GM13976 (cell line): Measurements from ENCODE around the gene SPACA7.

Experiments used
- DNase-seq: peaks from one replicate; pipeline ENCODE4 v3.0.0; 2012; ENCODE audit warnings: low spot score
- in situ Hi-C: fragments of 300-500 bp; cut with MboI; formaldehyde crosslinking; loops from one replicate; pipeline ENCODE4 v1.12.0; 2022; ENCODE audit warnings: low sequenced_read_pairs, mixed read lengths, inconsistent platforms; ENCODE audit not compliant: unreplicated experiment
- TF ChIP-seq, protein P1 (sequence below): IDR thresholded peaks from 2 replicates; pipeline ENCODE4 v1.5.1; 2012; ENCODE audit warnings: borderline replicate concordance, mild to moderate bottlenecking; ENCODE audit not compliant: insufficient read depth; ENCODE audit errors: extremely low read depth, missing control alignments, control extremely low read depth

Gene SPACA7

DNA sequence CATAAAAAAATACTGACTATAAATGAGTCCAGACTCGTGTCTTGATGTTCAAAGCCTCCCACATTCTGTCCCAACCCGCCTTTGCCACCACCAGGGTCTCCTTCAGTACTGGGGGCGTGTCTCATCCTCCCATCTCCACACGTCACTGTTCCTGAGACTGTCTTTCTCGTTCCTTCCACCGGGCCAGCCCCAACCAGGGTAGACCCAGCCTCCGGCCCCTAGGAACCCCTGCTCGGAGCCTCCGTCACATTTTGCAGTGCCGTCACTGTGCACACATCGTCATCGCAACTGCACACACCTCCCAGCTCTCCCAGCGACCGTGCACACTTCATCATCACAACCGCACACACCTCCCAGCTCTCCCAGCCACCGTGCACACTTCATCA lies 73.4 kb downstream of the SPACA7 start:
- no peak for DNase-seq
- in situ Hi-C loops: loop anchor here (25.0 kb wide), 1 partner anchor 987 kb away; no protein-coding TSS in a partner anchor
- TF ChIP-seq, protein P1, sequence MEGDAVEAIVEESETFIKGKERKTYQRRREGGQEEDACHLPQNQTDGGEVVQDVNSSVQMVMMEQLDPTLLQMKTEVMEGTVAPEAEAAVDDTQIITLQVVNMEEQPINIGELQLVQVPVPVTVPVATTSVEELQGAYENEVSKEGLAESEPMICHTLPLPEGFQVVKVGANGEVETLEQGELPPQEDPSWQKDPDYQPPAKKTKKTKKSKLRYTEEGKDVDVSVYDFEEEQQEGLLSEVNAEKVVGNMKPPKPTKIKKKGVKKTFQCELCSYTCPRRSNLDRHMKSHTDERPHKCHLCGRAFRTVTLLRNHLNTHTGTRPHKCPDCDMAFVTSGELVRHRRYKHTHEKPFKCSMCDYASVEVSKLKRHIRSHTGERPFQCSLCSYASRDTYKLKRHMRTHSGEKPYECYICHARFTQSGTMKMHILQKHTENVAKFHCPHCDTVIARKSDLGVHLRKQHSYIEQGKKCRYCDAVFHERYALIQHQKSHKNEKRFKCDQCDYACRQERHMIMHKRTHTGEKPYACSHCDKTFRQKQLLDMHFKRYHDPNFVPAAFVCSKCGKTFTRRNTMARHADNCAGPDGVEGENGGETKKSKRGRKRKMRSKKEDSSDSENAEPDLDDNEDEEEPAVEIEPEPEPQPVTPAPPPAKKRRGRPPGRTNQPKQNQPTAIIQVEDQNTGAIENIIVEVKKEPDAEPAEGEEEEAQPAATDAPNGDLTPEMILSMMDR: no peak

DNA sequence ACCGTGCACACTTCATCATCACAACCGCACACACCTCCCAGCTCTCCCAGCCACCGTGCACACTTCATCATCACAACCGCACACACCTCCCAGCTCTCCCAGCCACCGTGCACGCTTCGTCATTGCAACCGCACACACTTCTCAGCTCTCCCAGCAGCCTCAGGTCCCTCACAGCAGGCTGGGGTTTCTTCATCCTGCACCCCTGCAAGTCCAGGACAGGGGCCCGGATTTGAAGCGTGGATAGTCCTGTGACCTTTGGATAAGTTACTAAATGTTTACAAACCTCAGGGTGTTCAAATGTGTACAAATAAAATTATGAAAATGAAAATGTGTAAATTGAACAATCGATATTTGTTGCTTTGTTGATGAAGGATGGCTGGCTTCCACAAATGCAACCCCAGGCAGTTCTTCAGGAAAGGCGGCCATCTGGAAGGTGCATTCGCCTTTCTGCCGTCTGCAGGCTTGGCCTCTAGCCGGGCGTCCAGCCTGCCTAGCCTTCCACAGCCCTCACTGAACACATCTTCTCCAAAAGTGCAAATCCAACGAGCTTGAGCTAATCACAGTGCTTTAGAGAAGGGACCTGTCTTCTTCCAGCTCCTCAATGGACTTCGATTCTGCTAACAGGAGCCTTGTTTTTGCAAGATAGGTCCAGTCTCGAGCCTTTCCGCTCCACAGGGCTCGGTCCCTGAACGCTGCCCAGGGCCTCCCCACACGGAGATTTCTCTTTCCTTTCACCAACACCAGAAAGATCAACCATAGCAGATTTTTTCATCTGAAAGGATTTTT lies 74.2 kb downstream of the SPACA7 start:
- DNase-seq: peak; percentile 18
- TF ChIP-seq, protein P1: no peak
- in situ Hi-C loops: no loop called here

DNA sequence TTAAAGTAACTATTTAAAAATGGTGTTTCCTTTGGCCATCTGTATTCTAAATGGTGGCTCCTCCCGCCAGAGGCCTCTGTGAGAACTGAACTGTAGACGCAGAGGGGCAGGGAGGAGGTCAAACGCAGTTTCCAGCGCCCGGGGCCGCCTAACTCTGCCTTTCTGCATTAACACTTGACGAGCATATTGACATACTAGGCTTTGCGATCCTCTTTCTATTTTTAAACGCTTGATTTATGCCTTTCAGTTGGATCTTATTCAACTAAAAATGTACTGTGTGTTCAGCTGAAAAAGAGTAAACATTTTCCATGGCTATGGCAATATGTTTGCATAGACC lies 74.7 kb downstream of the SPACA7 start:
- TF ChIP-seq, protein P1: no peak
- in situ Hi-C loops: no loop called here
- DNase-seq: peak; percentile 3

DNA sequence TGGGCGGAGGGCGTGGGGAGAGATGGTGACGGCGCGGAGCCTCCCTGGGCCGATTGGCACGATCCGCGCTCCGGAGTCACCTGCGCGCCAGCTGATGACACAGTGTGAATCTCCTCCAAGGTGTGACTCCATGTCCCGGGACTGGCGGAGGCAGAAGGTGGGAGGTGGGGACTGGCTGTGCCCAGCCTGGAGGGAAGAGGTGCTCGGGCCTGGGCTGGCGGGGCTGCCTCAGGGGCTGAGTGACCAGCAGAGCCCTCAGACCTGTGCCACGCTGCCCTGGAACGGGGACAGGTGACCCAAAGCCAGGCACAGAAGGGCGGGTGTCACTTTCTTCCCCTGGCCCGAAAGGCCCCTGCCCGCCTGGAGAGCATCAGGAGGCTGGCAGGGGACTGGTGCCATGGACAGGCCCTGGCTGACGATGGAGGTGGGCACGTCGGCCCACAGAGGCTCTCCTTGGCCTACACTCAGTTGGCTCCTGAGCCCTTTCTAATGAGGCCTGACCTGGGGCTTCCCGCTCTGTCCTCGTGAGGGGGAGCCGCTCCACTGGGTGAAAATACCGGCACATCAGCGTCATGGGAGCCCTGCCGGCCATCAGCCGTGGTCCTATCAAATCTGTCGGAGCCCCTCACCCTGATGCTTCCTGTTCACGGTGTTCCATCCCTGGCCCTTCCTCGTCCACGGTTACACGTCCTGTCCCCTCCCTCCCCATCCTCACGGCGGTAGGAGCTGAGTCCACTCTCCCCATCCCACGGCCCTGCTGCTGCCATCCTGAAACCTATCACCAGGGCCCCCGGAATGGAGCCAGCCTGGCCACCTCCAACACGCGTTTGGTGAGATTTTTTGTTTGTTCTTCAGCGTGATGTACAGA lies 75.6 kb downstream of the SPACA7 start:
- DNase-seq: no peak
- TF ChIP-seq, protein P1: no peak
- in situ Hi-C loops: no loop called here

DNA sequence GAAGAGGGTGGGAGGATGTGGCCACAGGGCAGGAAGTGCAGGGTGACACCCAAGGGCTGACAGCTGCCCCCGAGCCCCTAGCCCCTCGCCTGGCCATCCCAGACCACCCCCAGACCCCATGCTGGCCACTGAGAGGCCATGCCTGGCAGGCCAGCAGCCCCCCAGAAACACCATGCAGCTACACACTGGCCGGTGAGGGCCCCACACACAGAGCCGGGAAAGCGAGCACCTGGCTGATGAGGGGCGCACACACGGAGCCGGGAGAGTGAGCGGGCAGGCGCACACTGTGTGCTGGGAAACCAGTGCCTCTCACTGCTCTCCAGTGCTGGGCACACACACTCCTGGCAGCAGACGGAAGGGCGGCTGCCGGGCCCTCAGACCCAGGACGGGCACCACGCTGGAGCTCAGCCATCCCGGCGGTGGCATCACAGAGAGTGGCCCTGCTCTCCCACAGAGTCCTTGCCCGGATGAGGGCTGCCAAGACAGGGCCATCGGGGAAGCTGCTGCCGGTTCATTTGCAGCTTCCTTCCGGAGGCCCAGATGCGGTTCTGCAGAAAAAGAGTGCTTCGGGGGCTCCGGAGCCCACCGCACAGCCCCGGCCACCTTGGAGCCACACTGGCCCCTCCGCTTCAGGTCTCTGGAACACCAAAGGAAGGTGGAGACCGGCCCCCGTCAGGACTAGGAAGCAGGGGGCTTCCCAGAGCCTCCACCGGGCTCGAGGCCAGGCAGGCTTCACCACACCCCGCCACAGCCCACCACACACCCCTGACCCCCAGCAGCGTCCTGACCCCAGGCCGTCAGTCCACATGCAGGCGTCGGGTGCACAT lies 76.4 kb downstream of the SPACA7 start:
- in situ Hi-C loops: no loop called here
- TF ChIP-seq, protein P1: no peak
- no peak for DNase-seq

DNA sequence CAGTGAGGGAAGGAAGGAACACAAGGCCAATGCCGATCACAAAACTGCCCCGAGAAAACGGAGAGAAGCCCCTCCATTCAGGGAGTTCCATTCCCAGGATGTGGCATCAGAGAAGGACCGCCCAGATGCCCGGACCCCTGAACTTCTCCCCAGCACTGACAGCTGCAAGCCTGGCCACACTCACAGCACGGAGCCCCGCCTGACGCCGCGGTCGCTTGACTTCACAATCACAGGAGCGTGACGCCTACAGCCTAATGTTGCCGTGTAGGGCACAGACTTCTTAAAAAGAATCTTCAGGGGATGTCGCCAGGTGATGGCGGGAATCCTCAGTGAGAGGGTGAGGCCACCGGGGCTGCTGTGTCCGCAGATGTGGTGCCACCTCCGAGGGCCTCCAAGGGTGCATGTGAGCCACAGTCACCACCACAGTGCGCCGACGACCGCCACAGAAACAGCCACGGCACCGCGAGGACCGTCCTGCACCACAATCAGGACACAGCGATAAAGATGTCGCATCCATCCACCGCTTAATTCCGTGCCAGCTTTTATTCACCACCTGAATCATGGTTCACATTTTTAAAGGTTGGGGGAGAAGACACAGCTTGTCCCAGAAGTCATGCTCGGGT lies 77.2 kb downstream of the SPACA7 start:
- no peak for DNase-seq
- in situ Hi-C loops: no loop called here
- TF ChIP-seq, protein P1: no peak
